ENCODE results near the gene ZNF615. TPM values are rescaled to one million over a fixed set of nuclear protein-coding genes. Genes with fewer than 3 reads are reported as not detected.

The ZNF615 gene
- polyA plus RNA-seq, 3 donors = 1.8 to 2.4 (median 2.2) TPM

DNA sequence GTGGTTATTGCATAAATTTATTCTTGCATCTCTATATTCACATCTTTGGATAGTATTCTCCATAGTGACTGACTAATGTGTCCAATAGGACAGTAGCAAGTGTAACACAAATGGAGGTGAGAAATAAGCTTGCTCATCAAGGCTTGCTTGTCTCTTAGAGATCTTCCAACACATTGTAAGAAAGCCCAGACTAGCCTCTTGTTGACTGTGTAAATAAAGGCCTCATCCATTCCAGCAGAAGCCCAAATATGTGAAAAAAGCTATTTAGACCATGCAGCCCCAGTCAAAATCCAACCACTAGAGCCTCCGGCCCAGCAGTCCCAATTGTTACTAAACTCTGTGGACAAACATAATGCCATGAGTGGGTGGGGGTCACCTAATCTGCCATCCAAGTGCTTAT lies 2.7 kb upstream of the ZNF615 start:
- Histone ChIP-seq H3K4me1 (ENCODE audit: control insufficient read depth in 1 of 2, insufficient read depth in 2 of 2, low read length in 2 of 2) (peaks cover 7 to 12% of the 10 kb centered on the region in 2 donors), H3K36me3 (replicated peaks in 1 of 2; ENCODE audit: control insufficient read depth in 1 of 2, insufficient read depth in 2 of 2, low read length in 2 of 2) (peaks cover 0 to 6% of the 10 kb centered on the region in 2 donors), H3K9me3 (replicated peaks in 1 of 2; ENCODE audit: control insufficient read depth in 1 of 2, insufficient read depth in 1 of 2, low read length in 2 of 2) (peaks cover 41 to 70% of the 10 kb centered on the region in 2 donors), H4K20me1 (ENCODE audit: insufficient read depth, low read length) (no peaks in the 10 kb centered on the region), H3K27ac (ENCODE audit: low read depth in 1 of 2, low read length in 2 of 2) (no peak overlapping the region), H3K27me3 (ENCODE audit: control insufficient read depth in 2 of 2, insufficient read depth in 2 of 2, low read length in 2 of 2) (no peaks in the 10 kb centered on the region), H3K79me2 (ENCODE audit: insufficient read depth, low read length) (peaks cover 6% of the 10 kb centered on the region), H3K4me3 (replicated peaks in 1 of 3; ENCODE audit: low read depth in 2 of 3, low read length in 3 of 3) (no peak overlapping the region), H3K4me2 (replicated peaks; ENCODE audit: extremely low read depth, low read length, poor library complexity, severe bottlenecking) (no peak overlapping the region), H3K9ac (ENCODE audit: insufficient read depth, low read length, poor library complexity, severe bottlenecking) (no peak overlapping the region), H2AFZ (ENCODE audit: insufficient read depth, low read depth, low read length, poor library complexity, severe bottlenecking) (no peak overlapping the region)
- Mint-ChIP-seq H3K27ac (no peak overlapping the region), H3K27me3 (ENCODE audit: low read depth in 3 of 3) (peaks cover 0 to 3% (median 0%) of the 10 kb centered on the region in 3 donors), H3K4me3 (no peak overlapping the region), H3K36me3 (peaks cover 12 to 21% of the 10 kb centered on the region in 2 donors), H3K4me1 (peaks cover 15% of the 10 kb centered on the region), H3K9me3 (peaks cover 30 to 74% (median 66%) of the 10 kb centered on the region in 7 donors)
- no peak for DNase-seq
- TF ChIP-seq, protein P1, sequence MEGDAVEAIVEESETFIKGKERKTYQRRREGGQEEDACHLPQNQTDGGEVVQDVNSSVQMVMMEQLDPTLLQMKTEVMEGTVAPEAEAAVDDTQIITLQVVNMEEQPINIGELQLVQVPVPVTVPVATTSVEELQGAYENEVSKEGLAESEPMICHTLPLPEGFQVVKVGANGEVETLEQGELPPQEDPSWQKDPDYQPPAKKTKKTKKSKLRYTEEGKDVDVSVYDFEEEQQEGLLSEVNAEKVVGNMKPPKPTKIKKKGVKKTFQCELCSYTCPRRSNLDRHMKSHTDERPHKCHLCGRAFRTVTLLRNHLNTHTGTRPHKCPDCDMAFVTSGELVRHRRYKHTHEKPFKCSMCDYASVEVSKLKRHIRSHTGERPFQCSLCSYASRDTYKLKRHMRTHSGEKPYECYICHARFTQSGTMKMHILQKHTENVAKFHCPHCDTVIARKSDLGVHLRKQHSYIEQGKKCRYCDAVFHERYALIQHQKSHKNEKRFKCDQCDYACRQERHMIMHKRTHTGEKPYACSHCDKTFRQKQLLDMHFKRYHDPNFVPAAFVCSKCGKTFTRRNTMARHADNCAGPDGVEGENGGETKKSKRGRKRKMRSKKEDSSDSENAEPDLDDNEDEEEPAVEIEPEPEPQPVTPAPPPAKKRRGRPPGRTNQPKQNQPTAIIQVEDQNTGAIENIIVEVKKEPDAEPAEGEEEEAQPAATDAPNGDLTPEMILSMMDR (IDR thresholded peaks at IDR 0.05) = no peak
- WGBS (ENCODE audit: insufficient coverage) = no CpG with 5 or more reads among the region's 1 CpG
- intact Hi-C loops (cut with micrococcal nuclease) = no loop called here

DNA sequence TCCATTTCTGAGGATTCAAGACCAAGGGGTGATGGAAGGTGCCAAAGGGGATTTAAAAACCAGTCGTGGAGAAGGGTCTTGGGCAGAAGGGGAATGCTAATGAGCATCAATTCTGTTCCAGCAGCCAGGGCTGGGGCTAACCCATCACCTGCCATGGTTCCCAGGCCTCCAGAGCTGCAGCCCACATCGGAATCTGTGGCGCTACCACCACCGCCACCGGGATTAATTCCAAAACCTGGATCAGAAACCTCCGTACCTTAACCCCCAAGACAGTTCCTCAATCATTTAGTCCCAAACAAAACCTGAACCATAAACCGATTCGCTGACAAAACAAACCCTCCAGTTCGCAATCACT lies 583 bp downstream of the ZNF615 start:
- H3K27ac Mint-ChIP-seq = peak overlapping the region in 6 of 7 donors; percentile 92 to 99 (median 98)
- Histone ChIP-seq H3K79me2 (ENCODE audit: insufficient read depth, low read length) (peaks cover 6% of the 10 kb centered on the region), H3K4me2 (replicated peaks; ENCODE audit: extremely low read depth, low read length, poor library complexity, severe bottlenecking) (peak overlapping the region; percentile 90), H2AFZ (ENCODE audit: insufficient read depth, low read depth, low read length, poor library complexity, severe bottlenecking) (peak overlapping the region; percentile 99), H3K9ac (ENCODE audit: insufficient read depth, low read length, poor library complexity, severe bottlenecking) (peak overlapping the region; percentile 80), H4K20me1 (ENCODE audit: insufficient read depth, low read length) (no peaks in the 10 kb centered on the region), H3K4me3 (replicated peaks in 1 of 3; ENCODE audit: low read depth in 2 of 3, low read length in 3 of 3) (peak overlapping the region; percentile 74 to 84 (median 80)), H3K27ac (ENCODE audit: low read depth in 1 of 2, low read length in 2 of 2) (peak overlapping the region in 1 of 2 donors; percentile 96), H3K9me3 (replicated peaks in 1 of 2; ENCODE audit: control insufficient read depth in 1 of 2, insufficient read depth in 1 of 2, low read length in 2 of 2) (peaks cover 45 to 72% of the 10 kb centered on the region in 2 donors), H3K36me3 (replicated peaks in 1 of 2; ENCODE audit: control insufficient read depth in 1 of 2, insufficient read depth in 2 of 2, low read length in 2 of 2) (peaks cover 9 to 21% of the 10 kb centered on the region in 2 donors), H3K27me3 (ENCODE audit: control insufficient read depth in 2 of 2, insufficient read depth in 2 of 2, low read length in 2 of 2) (no peaks in the 10 kb centered on the region), H3K4me1 (ENCODE audit: control insufficient read depth in 1 of 2, insufficient read depth in 2 of 2, low read length in 2 of 2) (peaks cover 7 to 12% of the 10 kb centered on the region in 2 donors)
- H3K27me3 Mint-ChIP-seq (ENCODE audit: low read depth in 3 of 3) = peaks cover 0 to 3% (median 2%) of the 10 kb centered on the region in 3 donors
- DNase-seq = no peak
- H3K36me3 Mint-ChIP-seq = peaks cover 23 to 34% of the 10 kb centered on the region in 2 donors
- peak overlapping the region; percentile 97 to 98 for H3K4me3 Mint-ChIP-seq
- peaks cover 15% of the 10 kb centered on the region for H3K4me1 Mint-ChIP-seq
- TF ChIP-seq, protein P1 (IDR thresholded peaks at IDR 0.05) = no peak
- intact Hi-C loops (cut with micrococcal nuclease) = loop anchor here in 1 of 2 donors (5.0 kb wide), 1 partner anchor 40 kb away; the partner anchor contains the start of gene ZNF432
- peaks cover 36 to 78% (median 69%) of the 10 kb centered on the region in 7 donors for H3K9me3 Mint-ChIP-seq
- 17% methylated on average over 9 of the region's 9 CpGs for WGBS (ENCODE audit: insufficient coverage)

Measured in CD14-positive monocyte (primary cell).